ENCODE results near the gene EIF4G3.

The EIF4G3 gene

GRCh38 chr1:21175670-21176581 is 771 bp downstream of the EIF4G3 start:
- TF ChIP-seq EZH2phosphoT487 (IDR thresholded peaks at IDR 0.05; ENCODE audit: low read length) = no peak
- TF ChIP-seq EZH2 (optimal IDR thresholded peaks at IDR 0.05; ENCODE audit: low read depth, low read length) = no peak
- no peak for TF ChIP-seq CTCF (IDR thresholded peaks at IDR 0.05; ENCODE audit: low read length)
- Histone ChIP-seq H3K27ac (ENCODE audit: low read length) (peak overlapping the region; percentile 10; the same call in 1 of the 2 replicates), H3K9ac (ENCODE audit: low read length) (peak overlapping the region; percentile 71), H3K36me3 (replicated peaks; ENCODE audit: insufficient read depth, low read length) (no peaks in the 10 kb centered on the region), H3K9me3 (replicated peaks; ENCODE audit: insufficient read depth, low read length) (no peaks in the 10 kb centered on the region), H3K9me2 (replicated peaks; ENCODE audit: insufficient read depth, low read length) (no peaks in the 10 kb centered on the region), H2AFZ (ENCODE audit: low read length) (peak overlapping the region; percentile 77), H4K20me1 (ENCODE audit: insufficient read depth, low read length) (no peaks in the 10 kb centered on the region; the same call in 1 of the 2 replicates), H3F3A (ENCODE audit: insufficient read depth, low read length) (peaks cover 9% of the 10 kb centered on the region), H3K79me2 (ENCODE audit: low read length) (peaks cover 29% of the 10 kb centered on the region), H3K4me1 (ENCODE audit: low read length) (peaks cover 6% of the 10 kb centered on the region; the same call in 1 of the 2 replicates), H3K27me3 (replicated peaks; ENCODE audit: insufficient read depth, low read length) (peaks cover 24% of the 10 kb centered on the region), H3K4me3 (ENCODE audit: low read length) (peak overlapping the region; percentile 92), H3K4me2 (ENCODE audit: low read depth, low read length) (peak overlapping the region; percentile 96)
- DNase-seq = peak; percentile 13

GRCh38 chr1:21175324-21175669 is 1.4 kb downstream of the EIF4G3 start:
- peak overlapping the region; percentile 96 for H3K4me2 ChIP-seq (ENCODE audit: low read depth, low read length)
- H3K4me1 ChIP-seq (ENCODE audit: low read length) = peaks cover 6% of the 10 kb centered on the region; the same call in 1 of the 2 replicates
- H3K27me3 ChIP-seq (replicated peaks; ENCODE audit: insufficient read depth, low read length) = peaks cover 20% of the 10 kb centered on the region; the same call in 1 of the 2 replicates
- H3K9ac ChIP-seq (ENCODE audit: low read length) = peak overlapping the region; percentile 71; the same call in 1 of the 2 replicates
- H3K9me3 ChIP-seq (replicated peaks; ENCODE audit: insufficient read depth, low read length) = no peaks in the 10 kb centered on the region
- H3K9me2 ChIP-seq (replicated peaks; ENCODE audit: insufficient read depth, low read length) = no peaks in the 10 kb centered on the region
- peaks cover 29% of the 10 kb centered on the region for H3K79me2 ChIP-seq (ENCODE audit: low read length)
- peak; percentile 30 for DNase-seq
- no peak overlapping the region for H3K27ac ChIP-seq (ENCODE audit: low read length)
- TF ChIP-seq EZH2phosphoT487 (IDR thresholded peaks at IDR 0.05; ENCODE audit: low read length) (no peak), CTCF (IDR thresholded peaks at IDR 0.05; ENCODE audit: low read length) (no peak), EZH2 (optimal IDR thresholded peaks at IDR 0.05; ENCODE audit: low read depth, low read length) (no peak)
- peaks cover 9% of the 10 kb centered on the region for H3F3A ChIP-seq (ENCODE audit: insufficient read depth, low read length)
- H3K4me3 ChIP-seq (ENCODE audit: low read length) = peak overlapping the region; percentile 92
- no peaks in the 10 kb centered on the region; the same call in 1 of the 2 replicates for H4K20me1 ChIP-seq (ENCODE audit: insufficient read depth, low read length)
- H2AFZ ChIP-seq (ENCODE audit: low read length) = no peak overlapping the region
- no peaks in the 10 kb centered on the region for H3K36me3 ChIP-seq (replicated peaks; ENCODE audit: insufficient read depth, low read length)

GRCh38 chr1:21174654-21175323 is 1.9 kb downstream of the EIF4G3 start:
- Histone ChIP-seq H3K27ac (ENCODE audit: low read length) (no peak overlapping the region), H3K4me1 (ENCODE audit: low read length) (peaks cover 6% of the 10 kb centered on the region; the same call in 1 of the 2 replicates)

More at GRCh38 chr1:21174654-21175323, 1.9 kb downstream of the EIF4G3 start:
- Histone ChIP-seq H3K79me2 (ENCODE audit: low read length) (peaks cover 29% of the 10 kb centered on the region), H3K9ac (ENCODE audit: low read length) (no peak overlapping the region; the same call in 1 of the 2 replicates), H4K20me1 (ENCODE audit: insufficient read depth, low read length) (no peaks in the 10 kb centered on the region; the same call in 1 of the 2 replicates), H3F3A (ENCODE audit: insufficient read depth, low read length) (peaks cover 9% of the 10 kb centered on the region), H3K4me3 (ENCODE audit: low read length) (peak overlapping the region; percentile 92), H3K9me3 (replicated peaks; ENCODE audit: insufficient read depth, low read length) (no peaks in the 10 kb centered on the region), H2AFZ (ENCODE audit: low read length) (no peak overlapping the region), H3K9me2 (replicated peaks; ENCODE audit: insufficient read depth, low read length) (no peaks in the 10 kb centered on the region), H3K27me3 (replicated peaks; ENCODE audit: insufficient read depth, low read length) (peaks cover 20% of the 10 kb centered on the region; the same call in 1 of the 2 replicates), H3K4me2 (ENCODE audit: low read depth, low read length) (peak overlapping the region; percentile 96), H3K36me3 (replicated peaks; ENCODE audit: insufficient read depth, low read length) (no peaks in the 10 kb centered on the region)
- no peak for TF ChIP-seq EZH2 (optimal IDR thresholded peaks at IDR 0.05; ENCODE audit: low read depth, low read length)
- no peak for TF ChIP-seq EZH2phosphoT487 (IDR thresholded peaks at IDR 0.05; ENCODE audit: low read length)
- TF ChIP-seq CTCF (IDR thresholded peaks at IDR 0.05; ENCODE audit: low read length) = no peak
- no peak for DNase-seq
